ENCODE results near the gene PTPRU. TPM values are rescaled to one million over a fixed set of nuclear protein-coding genes. Genes with fewer than 3 reads are reported as not detected.
A peak's percentile ranks its signal among the peaks of the same experiment; 100 is the strongest.

PTPRU gene
- total RNA-seq, 6 donors from 2014 or later = 44.5 to 87.2 (median 70.1) TPM

GRCh38 chr1:29278124-29278523 lies 41.8 kb downstream of the PTPRU start:
- 71 to 93% methylated on average over 3 of the region's 3 CpGs for WGBS, 2 donors
- Histone ChIP-seq H3K4me1 (peaks cover 0 to 5% (median under 1%) of the 10 kb centered on the region in 4 donors), H3K27ac (no peak overlapping the region), H3K27me3 (no peaks in the 10 kb centered on the region), H3K4me3 (no peak overlapping the region), H3K9me3 (no peaks in the 10 kb centered on the region), H3K36me3 (peaks cover 3 to 28% (median 13%) of the 10 kb centered on the region in 4 donors)
- no peak for TF ChIP-seq POLR2A (IDR thresholded peaks at IDR 0.05)
- TF ChIP-seq POLR2AphosphoS5 (IDR thresholded peaks at IDR 0.05) = no peak
- TF ChIP-seq CTCF (IDR thresholded peaks at IDR 0.05) = no peak
- no peak for TF ChIP-seq EP300 (IDR thresholded peaks at IDR 0.05)
- ATAC-seq (ENCODE audit: low FRiP score in 2 of 2) (no peak), DNase-seq (no peak)

GRCh38 chr1:29279406-29279805 lies 43.1 kb downstream of the PTPRU start:
- no peaks in the 10 kb centered on the region for H3K9me3 ChIP-seq
- no peak for TF ChIP-seq POLR2AphosphoS5 (IDR thresholded peaks at IDR 0.05)
- no peak for TF ChIP-seq CTCF (IDR thresholded peaks at IDR 0.05)
- TF ChIP-seq POLR2A (IDR thresholded peaks at IDR 0.05) = no peak
- no peak for TF ChIP-seq EP300 (IDR thresholded peaks at IDR 0.05)
- 90 to 94% methylated on average over 8 to 13 of the region's 13 CpGs for WGBS, 2 donors

GRCh38 chr1:29279951-29280391 lies 43.6 kb downstream of the PTPRU start:
- no peak overlapping the region for H3K27ac ChIP-seq
- 72 to 97% methylated on average over 4 to 10 of the region's 11 CpGs for WGBS, 2 donors
- ATAC-seq (ENCODE audit: low FRiP score in 2 of 2) (no peak), DNase-seq (peak in 1 of 2 donors; percentile 59)
- peaks cover 0 to 7% (median 5%) of the 10 kb centered on the region in 4 donors for H3K4me1 ChIP-seq
- no peak for TF ChIP-seq EP300 (IDR thresholded peaks at IDR 0.05)
- TF ChIP-seq POLR2AphosphoS5 (IDR thresholded peaks at IDR 0.05) = no peak
- TF ChIP-seq POLR2A (IDR thresholded peaks at IDR 0.05) = no peak
- no peak for TF ChIP-seq CTCF (IDR thresholded peaks at IDR 0.05)
- peaks cover 3 to 33% (median 13%) of the 10 kb centered on the region in 4 donors for H3K36me3 ChIP-seq
- no peaks in the 10 kb centered on the region for H3K27me3 ChIP-seq
- no peaks in the 10 kb centered on the region for H3K9me3 ChIP-seq
- H3K4me3 ChIP-seq = no peak overlapping the region

More at GRCh38 chr1:29279406-29279805, 43.1 kb downstream of the PTPRU start:
- ATAC-seq (ENCODE audit: low FRiP score in 2 of 2) = no peak
- no peak overlapping the region for H3K27ac ChIP-seq
- no peaks in the 10 kb centered on the region for H3K27me3 ChIP-seq
- peaks cover 0 to 7% (median 5%) of the 10 kb centered on the region in 4 donors for H3K4me1 ChIP-seq
- DNase-seq = peak in 1 of 2 donors; percentile 61
- H3K4me3 ChIP-seq = no peak overlapping the region
- H3K36me3 ChIP-seq = peaks cover 3 to 28% (median 13%) of the 10 kb centered on the region in 4 donors

- Histone ChIP-seq H3K9me3 (no peaks in the 10 kb centered on the region), H3K27ac (no peak overlapping the region), H3K4me1 (peaks cover 0 to 7% (median 5%) of the 10 kb centered on the region in 4 donors), H3K36me3 (peaks cover 3 to 33% (median 11%) of the 10 kb centered on the region in 4 donors), H3K27me3 (no peaks in the 10 kb centered on the region), H3K4me3 (no peak overlapping the region)
- no peak for TF ChIP-seq POLR2AphosphoS5 (IDR thresholded peaks at IDR 0.05)
- no peak for TF ChIP-seq CTCF (IDR thresholded peaks at IDR 0.05)
- TF ChIP-seq POLR2A (IDR thresholded peaks at IDR 0.05) = no peak
- 67 to 72% methylated on average over 6 of the region's 6 CpGs for WGBS, 2 donors
- no peak for DNase-seq
- no peak for ATAC-seq (ENCODE audit: low FRiP score in 2 of 2)
Measured at GRCh38 chr1:29280409-29281131, 44.2 kb downstream of the PTPRU start.

Data from upper lobe of left lung (tissue), 6 donors.